ENCODE measurements around the gene C2orf80. TPM values are rescaled to one million over a fixed set of nuclear protein-coding genes. Genes with fewer than 3 reads are reported as not detected.

Gene C2orf80
- total and polyA plus RNA-seq, 9 of the 15 experiments (the other 6 are each of a cell fraction or from before 2014, with no cell fraction given), result not detected

DNA sequence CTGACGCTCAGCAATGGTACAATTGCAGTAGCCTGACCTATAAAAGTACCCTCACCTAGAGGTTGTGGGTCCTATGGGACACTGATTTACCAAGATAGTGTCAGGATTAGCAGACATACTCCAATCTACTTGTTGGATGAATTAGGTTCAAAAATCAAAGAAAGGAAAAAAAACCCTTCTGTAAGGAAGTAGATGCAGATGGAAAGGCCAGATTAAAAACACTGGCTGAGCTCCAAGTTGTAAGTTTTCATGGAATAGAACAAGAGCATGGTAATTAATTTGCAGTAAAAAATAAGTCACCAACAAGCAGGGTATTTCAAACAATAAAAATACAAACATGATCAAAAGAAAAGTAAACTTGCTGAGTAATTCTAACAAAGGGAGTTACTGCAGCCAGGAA, 38.6 kb upstream of the C2orf80 start:
- peaks cover 0 to 7% of the 10 kb centered on the region in 2 experiments; a peak in 1 of 5 replicates for H3K4me1 ChIP-seq (replicated peaks in 1 of 2; ENCODE audit: control insufficient read depth in 2 of 2, insufficient read depth in 2 of 2, low read length in 2 of 2)
- H3K9me1 ChIP-seq (ENCODE audit: control insufficient read depth, insufficient read depth, low read length), result no peaks in the 10 kb centered on the region
- 35% methylated on average over 1 of the region's 1 CpG for WGBS (ENCODE audit: insufficient coverage, low coverage, missing lambda C conversion rate)
- no peak overlapping the region for H3K9ac ChIP-seq (ENCODE audit: insufficient read depth in 1 of 2, low read depth in 2 of 2, low read length in 2 of 2)
- CTCF ChIA-PET (ENCODE audit: low intra/inter-chr PET ratio), result interaction anchor here (0.7 kb wide), 1 partner anchor 603 kb away, joined by 3 read pairs; no protein-coding TSS in a partner anchor
- DNase-seq (ENCODE audit: extremely low read depth in 1 of 4, low spot score in 3 of 4) (no peak), ATAC-seq (no peak), FAIRE-seq (no peak)
- intact Hi-C loops (cut with micrococcal nuclease), result no loop called here
- H3K36me3 ChIP-seq (ENCODE audit: control insufficient read depth, insufficient read depth, low read length), result no peaks in the 10 kb centered on the region
- H3K79me2 ChIP-seq (ENCODE audit: control insufficient read depth, insufficient read depth, low read length), result no peaks in the 10 kb centered on the region
- no peaks in the 10 kb centered on the region for H4K20me1 ChIP-seq (replicated peaks; ENCODE audit: control insufficient read depth, insufficient read depth, low read length)
- no peak for TF ChIP-seq ZBTB7A (IDR thresholded peaks at IDR 0.05; ENCODE audit: borderline replicate concordance, control insufficient read depth, low read depth, low read length)
- TF ChIP-seq NFIC (IDR thresholded peaks at IDR 0.05), result peak; percentile 31; the same call in 1 of the 2 replicates
- no peaks in the 10 kb centered on the region for H3K27me3 ChIP-seq (ENCODE audit: control insufficient read depth in 2 of 2, insufficient read depth in 2 of 2, low read length in 2 of 2)
- BruUV-seq (replicated peaks), result no TSS peak
- no peak overlapping the region for H3K4me3 ChIP-seq
- no peak overlapping the region for H3K4me2 ChIP-seq (ENCODE audit: insufficient read depth, low read length)
- H2AFZ ChIP-seq (ENCODE audit: low read depth, low read length), result no peak overlapping the region
- POLR2A ChIA-PET, result interaction anchor here (2.9 kb wide), 1 partner anchor 13 kb away, joined by 9 read pairs; no protein-coding TSS in a partner anchor
- in situ Hi-C loops (cut with MboI), result no loop called here
- no peak overlapping the region for H3K27ac ChIP-seq (ENCODE audit: extremely low read depth, low read depth, low read length)
- H3K9me3 ChIP-seq (replicated peaks; ENCODE audit: control insufficient read depth, insufficient read depth, low read depth, low read length), result no peaks in the 10 kb centered on the region

DNA sequence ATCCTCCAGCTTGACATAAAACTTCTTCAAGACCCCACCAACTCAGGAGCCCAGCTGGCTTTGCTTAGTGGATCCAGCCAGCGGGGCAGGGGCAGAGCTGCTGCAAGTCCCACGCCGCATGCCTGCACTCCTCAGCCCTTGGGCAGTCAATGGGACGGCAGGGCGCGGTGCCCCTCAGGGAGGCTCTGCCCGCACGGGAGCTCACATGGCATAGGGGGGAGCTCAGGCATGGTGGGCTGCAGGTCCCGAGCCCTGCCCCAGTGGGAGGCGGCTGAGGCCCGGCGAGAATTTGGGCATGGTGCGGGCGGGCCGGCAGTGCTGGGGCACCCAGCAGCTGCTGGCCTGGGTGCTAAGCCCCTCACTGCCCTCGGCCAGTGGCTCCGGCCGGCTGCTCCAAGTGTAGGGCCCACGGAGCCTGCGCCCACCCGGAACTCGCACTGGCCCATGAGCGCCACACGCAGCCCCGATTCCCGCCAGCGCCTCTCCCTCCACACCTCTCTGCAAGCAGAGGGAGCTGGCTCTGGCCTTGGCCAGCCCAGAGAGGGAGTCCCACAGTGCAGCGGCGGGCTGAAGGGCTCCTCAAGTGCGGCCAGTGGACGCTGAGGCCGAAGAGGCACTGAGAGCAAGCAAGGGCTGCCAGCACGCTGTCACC, 37.9 kb upstream of the C2orf80 start:
- Histone ChIP-seq H3K4me3 (no peak overlapping the region), H3K27me3 (ENCODE audit: control insufficient read depth in 2 of 2, insufficient read depth in 2 of 2, low read length in 2 of 2) (no peaks in the 10 kb centered on the region), H3K4me1 (replicated peaks in 1 of 2; ENCODE audit: control insufficient read depth in 2 of 2, insufficient read depth in 2 of 2, low read length in 2 of 2) (peaks cover 1 to 7% of the 10 kb centered on the region in 2 experiments; a peak in 1 of 5 replicates), H3K9ac (ENCODE audit: insufficient read depth in 1 of 2, low read depth in 2 of 2, low read length in 2 of 2) (no peak overlapping the region), H3K4me2 (ENCODE audit: insufficient read depth, low read length) (no peak overlapping the region), H3K9me3 (replicated peaks; ENCODE audit: control insufficient read depth, insufficient read depth, low read depth, low read length) (no peaks in the 10 kb centered on the region), H3K79me2 (ENCODE audit: control insufficient read depth, insufficient read depth, low read length) (no peaks in the 10 kb centered on the region), H3K36me3 (ENCODE audit: control insufficient read depth, insufficient read depth, low read length) (no peaks in the 10 kb centered on the region), H2AFZ (ENCODE audit: low read depth, low read length) (no peak overlapping the region), H3K9me1 (ENCODE audit: control insufficient read depth, insufficient read depth, low read length) (no peaks in the 10 kb centered on the region), H4K20me1 (replicated peaks; ENCODE audit: control insufficient read depth, insufficient read depth, low read length) (no peaks in the 10 kb centered on the region), H3K27ac (ENCODE audit: extremely low read depth, low read depth, low read length) (no peak overlapping the region)
- ATAC-seq, result no peak
- in situ Hi-C loops (cut with MboI) (no loop called here), intact Hi-C loops (cut with micrococcal nuclease) (no loop called here)
- FAIRE-seq, result no peak
- no peak for DNase-seq (ENCODE audit: extremely low read depth in 1 of 4, low spot score in 3 of 4)
- BruUV-seq (replicated peaks), result no TSS peak
- POLR2A ChIA-PET, result interaction anchor here (0.5 to 2.9 kb wide), 3 partner anchors 14 to 59 kb away, joined by 3 to 9 read pairs (median 3); no protein-coding TSS in a partner anchor
- TF ChIP-seq, protein P1, sequence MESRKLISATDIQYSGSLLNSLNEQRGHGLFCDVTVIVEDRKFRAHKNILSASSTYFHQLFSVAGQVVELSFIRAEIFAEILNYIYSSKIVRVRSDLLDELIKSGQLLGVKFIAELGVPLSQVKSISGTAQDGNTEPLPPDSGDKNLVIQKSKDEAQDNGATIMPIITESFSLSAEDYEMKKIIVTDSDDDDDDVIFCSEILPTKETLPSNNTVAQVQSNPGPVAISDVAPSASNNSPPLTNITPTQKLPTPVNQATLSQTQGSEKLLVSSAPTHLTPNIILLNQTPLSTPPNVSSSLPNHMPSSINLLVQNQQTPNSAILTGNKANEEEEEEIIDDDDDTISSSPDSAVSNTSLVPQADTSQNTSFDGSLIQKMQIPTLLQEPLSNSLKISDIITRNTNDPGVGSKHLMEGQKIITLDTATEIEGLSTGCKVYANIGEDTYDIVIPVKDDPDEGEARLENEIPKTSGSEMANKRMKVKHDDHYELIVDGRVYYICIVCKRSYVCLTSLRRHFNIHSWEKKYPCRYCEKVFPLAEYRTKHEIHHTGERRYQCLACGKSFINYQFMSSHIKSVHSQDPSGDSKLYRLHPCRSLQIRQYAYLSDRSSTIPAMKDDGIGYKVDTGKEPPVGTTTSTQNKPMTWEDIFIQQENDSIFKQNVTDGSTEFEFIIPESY (CRISPR knock-in tag; IDR thresholded peaks at IDR 0.05), result peak; percentile 52
- TF ChIP-seq GTF2A2 (tag; IDR thresholded peaks at IDR 0.05), result no peak
- WGBS (ENCODE audit: insufficient coverage, low coverage, missing lambda C conversion rate), result 89% methylated on average over 8 of the region's 33 CpGs
- CTCF ChIA-PET (ENCODE audit: low intra/inter-chr PET ratio), result no interaction called here

All from K562 (cell line).